Measurements from ENCODE around the gene MOXD1. TPM values are rescaled to one million over a fixed set of nuclear protein-coding genes. Genes with fewer than 3 reads are reported as not detected.
A peak's percentile ranks its signal among the peaks of the same experiment; 100 is the strongest.

Gene MOXD1
- total RNA-seq: 1 to 10 TPM; 2.0 to 4.2 TPM
- long read RNA-seq, donor 1, partial matches to known transcripts: 0 of 4 reads
- long read RNA-seq, donor 1, other reads (novel, unspliced or antisense): 0 of 4 reads
- long read RNA-seq, donor 2, partial matches to known transcripts: 0 of 2 reads
- long read RNA-seq, donor 2, other reads (novel, unspliced or antisense): 0 of 2 reads

DNA sequence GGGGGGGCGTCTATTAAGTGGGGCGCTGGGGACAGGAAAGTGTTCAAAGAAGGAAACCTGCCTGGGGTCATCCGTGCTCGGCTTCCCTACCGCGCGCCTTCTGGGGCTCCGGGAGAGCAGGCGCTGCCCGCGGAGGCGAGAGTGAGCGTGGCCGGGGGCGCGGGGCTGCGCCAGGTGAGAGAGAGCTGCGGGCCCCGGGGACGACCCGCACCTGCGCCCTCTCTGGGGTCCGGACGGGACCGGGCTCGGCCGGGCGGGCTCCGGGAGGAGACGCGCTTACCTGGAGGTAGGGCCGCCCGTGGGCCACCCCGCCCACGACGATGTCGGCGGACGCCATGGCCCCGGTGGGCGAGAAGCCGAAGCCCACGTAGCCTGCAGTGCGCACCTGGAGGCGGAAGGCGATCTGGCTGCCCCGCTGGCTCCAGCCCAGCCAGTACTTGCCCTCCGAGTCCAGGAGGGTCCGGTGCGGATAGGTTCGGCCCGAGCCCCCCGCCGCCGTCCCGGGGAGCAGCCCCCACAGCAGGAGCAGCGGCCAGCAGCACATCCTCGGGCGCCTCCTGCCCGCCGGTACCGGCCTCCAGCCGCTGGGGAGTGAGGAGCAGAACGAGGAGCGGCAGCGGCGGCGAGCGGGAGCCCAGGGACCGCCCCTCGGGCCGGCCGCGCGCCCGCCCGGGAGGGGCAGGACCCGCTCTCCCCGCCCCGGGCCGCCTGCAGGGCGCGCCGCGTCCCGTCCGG, at the start of gene MOXD1:
TSS of gene MOXD1 (minus strand) at position 593 of the 735 bp plus-strand sequence. CDS start at position 544, 49 bp downstream.
- peak; percentile 80 for DNase-seq (ENCODE audit: low spot score)
- intact Hi-C loops (cut with DNase I): no loop called here

DNA sequence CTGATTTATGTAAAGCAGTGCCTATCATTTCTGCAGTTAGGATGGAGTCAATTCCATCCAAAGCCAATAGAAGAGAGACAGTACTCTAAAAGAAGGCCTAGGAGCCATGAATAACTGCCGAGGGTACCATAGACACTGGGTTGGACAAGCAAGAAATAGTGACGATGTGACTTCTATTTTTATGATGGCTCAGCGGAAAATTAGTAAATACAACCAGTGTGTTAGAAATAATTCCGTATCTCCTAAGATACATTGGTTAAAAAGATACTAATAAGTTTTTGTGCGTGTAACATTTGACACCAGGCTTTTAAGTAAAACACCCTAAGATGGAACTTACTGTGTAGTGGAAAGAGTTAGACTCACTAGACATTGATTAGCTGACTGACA, 45.6 kb upstream of the MOXD1 start:
- intact Hi-C loops (cut with DNase I): no loop called here
- DNase-seq (ENCODE audit: low spot score): no peak

DNA sequence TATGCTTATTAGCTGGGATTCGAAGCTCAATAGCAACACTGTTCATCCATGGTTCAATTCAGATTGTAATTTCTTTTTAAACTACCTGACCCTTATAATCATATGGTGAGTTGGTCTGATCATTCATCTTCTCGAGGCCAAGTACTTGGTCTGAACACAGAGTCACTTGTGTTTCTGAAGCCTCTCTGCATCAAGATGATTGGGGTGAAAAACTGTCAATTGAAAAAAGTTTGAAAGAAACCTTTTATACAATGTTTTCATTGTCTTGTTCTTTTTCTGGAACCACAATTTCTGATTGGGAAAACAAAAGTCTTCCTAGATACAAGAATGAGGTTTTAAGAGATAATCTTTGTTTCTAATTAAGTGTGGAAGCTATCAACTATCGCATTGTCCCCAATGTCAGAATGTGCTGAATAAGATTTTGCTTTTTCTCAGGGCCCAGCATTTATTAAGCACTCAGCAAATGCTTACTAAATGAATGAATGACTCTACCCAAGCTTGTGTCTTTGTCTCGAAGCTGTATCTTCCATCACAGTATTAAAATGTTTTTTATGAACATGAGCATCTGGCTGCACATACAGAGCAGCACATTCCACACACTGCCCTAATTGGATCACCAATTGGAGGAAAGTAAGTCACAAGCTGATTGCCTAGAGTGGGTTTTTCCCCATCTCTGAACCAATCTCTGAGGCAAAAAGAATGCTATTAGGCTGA, 45.0 kb upstream of the MOXD1 start:
- no peak for DNase-seq (ENCODE audit: low spot score)
- intact Hi-C loops (cut with DNase I): no loop called here

DNA sequence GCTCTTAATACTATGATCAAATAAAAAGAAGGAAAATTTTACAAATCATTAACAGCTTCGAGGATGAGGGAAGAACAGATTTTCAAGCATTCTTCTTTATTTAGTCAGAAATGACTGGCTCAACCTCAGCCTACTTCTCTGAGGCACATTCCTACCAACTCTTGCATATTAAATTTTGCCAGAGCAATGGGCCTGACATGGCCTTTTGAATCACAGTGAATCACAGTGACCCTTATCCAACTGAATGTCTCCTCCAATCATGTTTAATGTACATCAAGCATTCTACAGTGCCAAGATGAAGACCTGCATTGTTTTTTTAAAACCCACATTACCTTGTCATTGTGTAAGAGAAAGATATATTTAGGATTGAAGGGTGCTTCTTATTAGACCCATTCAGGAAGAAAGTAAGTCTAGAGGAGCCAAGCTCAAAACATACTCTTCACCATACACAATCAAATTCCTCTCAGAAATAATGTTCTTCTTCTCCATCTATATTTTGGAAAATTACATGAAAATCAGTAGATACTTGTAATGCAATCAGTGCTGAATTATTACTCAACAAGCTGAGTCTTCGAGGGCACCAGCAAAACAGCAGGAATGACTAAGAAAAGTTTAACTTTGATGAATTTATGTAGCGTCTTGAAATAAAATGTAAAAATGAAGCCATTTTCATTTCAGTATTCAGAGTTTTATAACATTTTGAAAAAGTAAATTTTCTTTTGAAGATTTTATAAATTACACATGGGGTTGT, 44.1 kb upstream of the MOXD1 start:
- DNase-seq (ENCODE audit: low spot score): no peak
- intact Hi-C loops (cut with DNase I): no loop called here

DNA sequence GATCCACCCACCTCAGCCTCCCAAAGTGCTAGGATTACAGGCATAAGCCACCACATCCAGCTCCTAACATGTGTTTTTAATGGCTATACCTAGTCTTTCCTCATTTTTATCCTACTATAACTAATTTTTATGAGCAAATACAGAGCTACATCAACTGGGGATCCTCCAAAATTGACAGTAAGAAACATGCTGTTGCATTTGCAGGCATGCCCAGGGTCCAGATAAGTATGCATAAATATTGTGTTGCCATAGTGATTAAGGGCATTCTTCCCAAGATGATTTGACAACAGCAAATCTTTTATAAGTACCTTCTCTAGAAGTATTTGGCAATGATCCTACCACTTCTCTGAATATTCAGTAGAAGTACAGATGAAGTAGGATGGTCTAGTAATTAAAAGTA, 41.9 kb upstream of the MOXD1 start:
- intact Hi-C loops (cut with DNase I): no loop called here
- DNase-seq (ENCODE audit: low spot score): no peak

DNA sequence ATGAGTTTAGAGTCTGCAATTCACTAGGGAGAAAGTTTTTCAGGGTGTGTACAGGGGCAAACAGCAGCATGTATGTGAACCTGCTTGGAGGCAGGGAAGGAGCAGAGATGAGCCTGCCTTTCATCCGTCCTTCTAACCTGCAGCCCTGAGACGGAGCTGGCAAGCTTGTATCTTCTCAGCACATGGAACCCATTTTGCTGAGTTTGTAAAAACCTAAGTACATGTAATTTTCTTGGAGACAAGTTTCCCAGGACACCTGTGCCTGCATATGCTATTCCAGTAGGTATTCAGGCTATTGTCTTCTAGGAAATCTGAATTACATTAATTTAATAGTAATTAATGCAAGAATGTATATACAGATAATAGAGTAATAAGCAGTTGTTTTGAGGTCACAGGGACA, 28.8 kb upstream of the MOXD1 start:
- no peak for DNase-seq (ENCODE audit: low spot score)
- intact Hi-C loops (cut with DNase I): no loop called here

DNA sequence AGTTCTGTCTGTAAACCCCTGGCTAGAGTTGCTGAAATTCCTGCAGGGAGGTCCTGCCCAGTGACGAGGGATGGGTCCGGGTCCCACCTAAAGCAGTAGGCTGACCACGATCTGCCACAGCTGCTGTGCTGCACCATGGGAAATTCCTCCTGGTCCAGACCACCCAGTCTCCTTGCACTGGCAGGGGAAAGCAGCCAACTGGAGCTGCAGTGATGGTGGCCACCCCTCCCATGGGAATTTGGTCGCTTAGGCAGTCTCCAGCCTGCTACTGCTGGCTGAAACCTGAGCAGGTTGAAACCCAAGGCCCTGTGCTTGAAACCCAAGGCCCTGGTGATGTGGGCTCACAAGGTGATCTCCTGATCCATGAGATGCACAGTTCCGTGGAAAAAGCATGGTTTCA, 23.9 kb upstream of the MOXD1 start:
- intact Hi-C loops (cut with DNase I): no loop called here
- no peak for DNase-seq (ENCODE audit: low spot score)

DNA sequence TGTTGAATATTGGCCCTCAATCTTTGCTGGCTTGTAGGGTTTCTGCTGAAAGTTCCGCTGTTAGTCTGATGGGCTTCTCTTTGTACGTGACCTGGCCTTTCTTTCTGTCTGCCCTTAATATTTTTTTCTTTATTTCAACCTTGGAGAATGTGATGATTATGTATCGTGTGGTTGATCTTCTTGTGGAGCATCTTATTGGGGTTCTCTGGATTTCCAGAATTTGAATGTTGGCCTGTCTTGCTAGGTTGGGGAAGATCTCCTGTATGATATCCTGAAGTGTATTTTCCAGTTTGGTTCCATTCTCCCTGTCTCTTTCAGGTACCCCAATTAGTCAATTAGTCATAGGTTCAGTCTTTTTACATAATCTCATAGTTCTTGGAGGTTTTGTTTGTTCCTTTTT, 22.6 kb upstream of the MOXD1 start:
- intact Hi-C loops (cut with DNase I): no loop called here
- no peak for DNase-seq (ENCODE audit: low spot score)

DNA sequence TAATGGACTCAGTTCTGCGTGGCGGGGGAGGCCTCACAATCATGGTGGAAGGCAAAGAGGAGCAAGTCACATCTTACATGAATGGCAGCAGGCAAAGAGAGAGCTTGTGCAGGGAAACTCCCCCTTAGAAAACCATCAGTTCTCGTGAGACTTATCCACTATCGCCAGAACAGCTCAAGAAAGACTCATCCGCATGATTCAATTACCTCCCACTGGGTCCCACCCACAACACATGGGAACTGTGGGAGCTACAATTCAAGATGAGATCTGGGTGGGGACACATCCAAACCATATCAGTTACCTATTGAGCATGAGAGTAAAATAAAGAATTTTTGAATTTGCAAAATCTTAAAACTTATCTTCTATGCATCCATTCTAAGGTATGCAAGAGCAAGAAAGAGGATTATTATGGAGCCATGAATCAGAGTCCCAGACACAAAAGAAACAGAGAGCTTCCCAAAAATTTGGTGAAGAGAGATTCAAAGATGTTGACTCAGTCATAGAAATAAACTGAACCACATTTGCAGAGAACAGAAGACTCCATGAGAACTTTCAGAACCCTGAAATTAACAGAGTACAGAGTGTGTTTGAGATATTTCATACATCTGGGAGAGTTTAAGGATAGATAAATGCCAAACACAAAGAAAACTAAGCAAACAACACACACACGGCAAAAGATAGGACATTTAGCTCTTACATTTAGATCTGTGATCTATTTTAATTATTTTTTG, 17.1 kb upstream of the MOXD1 start:
- intact Hi-C loops (cut with DNase I): no loop called here
- DNase-seq (ENCODE audit: low spot score): no peak

DNA sequence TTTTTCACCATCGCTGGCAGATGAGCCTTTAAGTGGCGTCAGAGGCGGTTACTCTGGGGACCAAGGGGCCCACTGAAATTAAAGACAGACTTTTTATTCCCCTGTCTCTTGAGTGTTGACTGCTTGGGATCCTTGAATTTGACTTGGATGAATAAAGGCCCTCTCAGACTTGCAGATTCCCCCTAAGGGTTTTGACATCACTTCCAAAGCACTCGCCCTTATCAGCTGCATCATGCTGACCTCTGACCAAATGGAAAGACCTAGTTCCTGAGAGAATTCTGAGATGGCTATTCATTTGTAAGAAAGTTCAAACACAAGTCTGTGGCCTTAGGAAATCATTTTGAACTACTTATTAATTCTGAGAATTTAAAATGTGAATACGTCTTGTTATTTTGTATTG, 13.5 kb upstream of the MOXD1 start:
- intact Hi-C loops (cut with DNase I): no loop called here
- DNase-seq (ENCODE audit: low spot score): no peak

DNA sequence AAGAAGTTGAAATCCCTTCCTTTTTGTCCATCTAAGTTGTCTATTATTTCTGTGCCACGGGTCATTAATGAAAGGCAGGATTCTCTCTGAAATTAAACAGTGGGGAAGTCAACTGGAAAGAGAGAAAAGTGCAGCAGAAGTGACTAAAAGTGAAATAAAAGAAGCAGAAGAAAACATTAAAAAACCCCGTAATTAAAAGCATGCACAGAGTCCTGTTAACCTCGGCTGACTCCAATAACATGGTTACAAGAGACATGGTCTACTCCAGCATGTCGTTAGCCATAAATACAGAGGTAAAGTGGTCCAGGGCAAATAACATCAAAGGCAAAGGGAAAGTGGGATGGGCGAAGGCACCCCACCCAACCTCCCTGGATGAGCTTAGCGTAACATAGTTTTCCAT, 13.0 kb upstream of the MOXD1 start:
- intact Hi-C loops (cut with DNase I): no loop called here
- DNase-seq (ENCODE audit: low spot score): no peak

DNA sequence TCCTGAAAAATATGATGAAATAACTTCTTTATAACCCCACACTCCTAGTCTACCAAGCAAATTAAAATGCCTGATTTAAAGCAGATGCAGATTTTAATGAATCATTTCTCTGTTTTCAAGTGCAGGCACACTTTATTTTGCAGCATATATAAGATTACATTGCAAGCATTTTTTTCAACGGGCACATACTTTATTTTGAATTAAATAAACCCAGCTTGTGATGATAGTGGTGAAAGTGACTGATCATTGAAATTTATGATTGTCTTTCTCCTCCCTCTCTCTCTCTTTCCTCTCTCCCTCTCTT, 12.2 kb upstream of the MOXD1 start:
- intact Hi-C loops (cut with DNase I): no loop called here
- DNase-seq (ENCODE audit: low spot score): no peak

DNA sequence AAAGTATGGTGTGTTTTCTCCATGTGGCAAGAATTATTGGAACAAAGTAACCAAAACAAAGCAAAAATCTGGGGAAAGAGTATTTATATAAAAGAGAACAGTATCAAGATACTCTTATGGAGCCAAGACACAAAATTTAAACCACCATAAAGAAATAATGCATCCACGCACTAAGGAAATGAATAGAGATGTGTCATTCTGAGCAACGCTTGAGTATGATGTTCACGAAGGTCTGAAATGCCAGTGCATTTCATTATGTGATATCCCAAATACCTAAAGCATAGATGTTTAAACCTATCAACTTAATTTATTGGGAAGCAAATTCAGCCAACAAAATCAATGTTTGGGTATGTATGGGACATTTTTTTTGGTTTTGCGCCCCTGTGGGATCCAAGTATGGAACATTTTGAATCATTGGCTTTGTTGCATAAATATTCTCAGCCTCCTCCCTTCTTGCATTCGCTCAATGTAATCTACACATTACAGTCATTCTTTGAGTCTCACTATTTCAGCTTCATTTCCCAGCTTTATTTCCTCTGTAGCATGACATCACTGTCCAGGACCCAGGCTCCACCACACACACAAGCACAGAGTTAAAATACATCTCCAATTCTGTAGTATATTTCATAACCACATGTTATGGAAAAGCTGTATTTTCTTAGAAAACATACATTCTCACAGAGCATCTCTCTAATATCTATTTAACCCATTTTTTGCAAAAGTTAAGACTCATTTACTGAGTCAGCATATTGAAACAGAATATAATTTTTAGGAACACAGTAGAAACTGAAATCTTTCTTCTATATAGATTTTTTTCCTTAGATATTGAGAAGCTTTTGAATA, 11.6 kb upstream of the MOXD1 start:
- intact Hi-C loops (cut with DNase I): no loop called here
- no peak for DNase-seq (ENCODE audit: low spot score)

DNA sequence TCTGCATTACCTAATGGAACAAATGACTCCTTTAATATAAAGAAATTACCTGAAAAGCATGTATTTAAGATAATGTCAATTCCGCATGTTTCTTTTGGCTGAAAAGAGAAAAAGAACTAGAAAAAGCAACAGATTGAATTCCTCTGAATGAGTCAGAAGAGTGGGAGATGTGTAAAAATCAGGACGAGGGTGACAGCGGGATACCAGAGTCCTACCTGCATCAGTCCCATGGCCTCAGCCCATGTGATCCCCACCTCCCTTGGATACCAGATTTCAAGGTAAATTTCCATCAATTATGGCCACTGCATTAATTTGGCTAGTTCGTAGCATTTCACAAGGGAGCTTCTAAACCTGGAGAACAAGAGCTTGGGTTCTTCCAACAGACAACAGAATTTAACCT, 10.0 kb upstream of the MOXD1 start:
- intact Hi-C loops (cut with DNase I): no loop called here
- DNase-seq (ENCODE audit: low spot score): no peak

DNA sequence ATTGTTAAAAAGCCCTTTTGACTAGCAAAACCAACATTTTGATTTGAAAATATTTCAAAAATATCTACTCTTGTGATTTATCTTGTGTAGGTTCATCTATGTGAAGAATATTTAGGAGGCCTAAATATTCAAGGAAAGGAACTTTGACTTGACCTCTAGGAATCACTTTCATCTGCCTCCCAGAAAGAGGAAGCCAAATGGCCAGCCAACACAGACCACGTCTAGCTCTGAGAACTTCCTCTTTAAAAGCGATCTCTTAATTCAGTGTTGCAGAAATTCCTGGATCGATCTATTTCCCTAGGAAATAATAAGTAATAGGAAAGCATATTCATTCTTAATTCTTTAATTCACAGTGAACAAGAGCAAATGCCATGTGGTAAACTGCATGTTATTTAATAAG, 9.6 kb upstream of the MOXD1 start:
- intact Hi-C loops (cut with DNase I): no loop called here
- no peak for DNase-seq (ENCODE audit: low spot score)

DNA sequence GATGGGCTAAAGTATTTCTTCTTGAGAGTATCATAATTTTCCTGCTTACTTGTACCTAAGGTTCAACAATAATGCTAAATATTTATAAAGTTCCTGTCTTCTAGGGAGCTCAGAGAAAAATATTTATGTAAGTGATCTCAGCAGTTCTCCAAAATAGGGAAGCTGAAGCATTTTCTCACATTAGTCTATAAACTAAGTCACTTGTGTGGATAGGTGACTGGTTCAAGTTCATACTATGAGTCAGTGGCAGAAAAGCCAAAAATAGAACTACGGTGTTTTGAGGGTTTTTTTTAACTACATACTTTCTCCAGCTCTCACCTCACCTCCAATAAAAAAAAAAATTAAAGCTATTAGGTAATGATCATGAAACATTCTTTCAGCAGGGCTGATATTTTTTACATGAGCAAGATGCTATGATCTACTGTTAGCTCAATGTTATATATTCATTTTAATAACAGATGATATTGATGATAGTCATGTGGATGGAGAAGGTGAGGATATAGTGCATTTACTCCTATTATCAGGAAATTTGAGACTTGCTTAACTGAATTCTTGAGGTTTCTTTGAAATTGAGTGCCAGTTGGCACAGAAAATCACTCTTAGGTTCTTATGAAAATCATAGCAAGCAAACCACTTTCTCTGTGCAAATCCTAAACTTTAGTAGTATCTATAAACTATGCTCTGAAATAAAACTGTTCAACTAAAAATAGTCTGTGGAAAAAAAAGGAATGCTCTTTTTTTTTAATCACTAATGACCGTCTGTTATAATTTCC, 4.1 kb upstream of the MOXD1 start:
- DNase-seq (ENCODE audit: low spot score): no peak
- intact Hi-C loops (cut with DNase I): no loop called here

DNA sequence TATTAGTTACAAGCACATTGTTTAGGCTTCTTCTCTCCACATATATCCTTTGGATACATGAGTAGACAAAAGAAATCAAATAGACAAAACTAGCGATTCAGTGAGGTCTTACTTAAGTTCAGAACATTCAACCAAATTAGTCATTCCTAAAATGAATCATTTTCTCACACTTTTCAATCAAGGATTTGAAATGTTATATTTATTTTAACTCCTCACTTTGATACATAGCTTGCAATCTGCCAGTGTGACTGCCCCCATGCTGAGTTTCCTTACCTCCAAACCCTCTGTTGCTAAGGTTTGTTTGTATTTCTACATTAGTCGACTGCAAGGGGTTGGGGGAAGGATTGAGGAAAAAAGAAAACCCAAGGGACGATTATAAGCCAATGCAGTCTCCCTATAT, 3.5 kb upstream of the MOXD1 start:
- intact Hi-C loops (cut with DNase I): no loop called here
- no peak for DNase-seq (ENCODE audit: low spot score)

DNA sequence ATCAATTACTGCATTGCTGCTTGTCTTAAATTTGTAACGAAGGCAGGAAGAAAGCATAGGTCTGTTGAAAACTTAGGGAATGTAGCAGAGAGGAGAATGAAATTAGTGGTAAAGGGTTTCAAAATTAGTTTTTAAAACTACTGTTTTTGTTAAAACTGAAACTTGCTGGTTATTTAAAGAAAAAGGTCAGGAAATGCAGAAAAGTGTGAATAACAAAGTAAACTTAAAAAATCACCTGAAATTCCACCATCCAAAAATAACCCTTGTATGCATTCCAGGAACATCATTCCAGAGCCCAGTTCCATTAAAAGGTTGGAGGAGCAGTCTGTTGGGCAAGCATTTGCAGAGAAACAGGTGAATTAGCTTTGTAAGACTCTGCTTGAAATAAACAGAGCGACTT, 3.1 kb upstream of the MOXD1 start:
- intact Hi-C loops (cut with DNase I): no loop called here

More for the DNA sequence above, 3.1 kb upstream of the MOXD1 start:
- DNase-seq (ENCODE audit: low spot score): no peak
